ENCODE measurements around the gene DLEC1.

Gene DLEC1

DNA sequence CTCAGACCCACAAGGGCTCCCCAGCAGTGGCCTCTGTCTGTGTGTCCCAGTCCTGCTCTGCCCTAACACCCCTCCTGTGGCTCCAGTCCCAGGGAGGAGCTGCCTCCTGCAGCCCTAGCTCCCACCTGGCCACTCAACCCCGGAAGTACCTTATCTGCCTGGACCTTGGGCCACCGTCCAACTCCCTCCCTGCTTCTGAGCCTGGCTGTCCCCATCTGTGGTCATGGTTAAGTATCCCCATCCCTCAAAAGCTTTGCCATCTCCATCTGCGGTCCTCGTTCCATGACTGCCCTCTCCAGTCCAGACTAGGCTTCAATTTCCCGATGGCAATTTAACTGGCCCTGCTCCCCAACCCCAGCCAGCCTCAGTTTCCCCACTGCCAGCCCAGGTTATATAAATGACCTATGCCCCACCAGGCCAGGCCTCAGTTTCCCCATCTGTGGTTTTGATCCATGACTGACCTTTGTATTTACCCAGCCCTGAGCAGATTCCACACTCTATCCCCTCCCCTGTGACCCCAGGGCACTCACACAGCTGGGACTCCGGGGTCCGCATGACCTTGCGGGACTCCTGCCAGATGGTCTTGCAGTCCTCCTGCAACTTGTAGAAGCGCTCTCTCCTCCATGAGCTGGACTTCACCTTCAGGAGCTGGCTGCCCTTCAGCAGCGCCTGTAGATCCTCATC, 19.2 kb upstream of the DLEC1 start:
- no peaks in the 10 kb centered on the region for H3K9me3 ChIP-seq
- no peak overlapping the region for H3K4me3 ChIP-seq (ENCODE audit: low read depth, low read length)
- no peaks in the 10 kb centered on the region for H3K36me3 ChIP-seq
- DNase-seq: no peak
- no peaks in the 10 kb centered on the region for H3K27me3 ChIP-seq
- TF ChIP-seq, protein P1, sequence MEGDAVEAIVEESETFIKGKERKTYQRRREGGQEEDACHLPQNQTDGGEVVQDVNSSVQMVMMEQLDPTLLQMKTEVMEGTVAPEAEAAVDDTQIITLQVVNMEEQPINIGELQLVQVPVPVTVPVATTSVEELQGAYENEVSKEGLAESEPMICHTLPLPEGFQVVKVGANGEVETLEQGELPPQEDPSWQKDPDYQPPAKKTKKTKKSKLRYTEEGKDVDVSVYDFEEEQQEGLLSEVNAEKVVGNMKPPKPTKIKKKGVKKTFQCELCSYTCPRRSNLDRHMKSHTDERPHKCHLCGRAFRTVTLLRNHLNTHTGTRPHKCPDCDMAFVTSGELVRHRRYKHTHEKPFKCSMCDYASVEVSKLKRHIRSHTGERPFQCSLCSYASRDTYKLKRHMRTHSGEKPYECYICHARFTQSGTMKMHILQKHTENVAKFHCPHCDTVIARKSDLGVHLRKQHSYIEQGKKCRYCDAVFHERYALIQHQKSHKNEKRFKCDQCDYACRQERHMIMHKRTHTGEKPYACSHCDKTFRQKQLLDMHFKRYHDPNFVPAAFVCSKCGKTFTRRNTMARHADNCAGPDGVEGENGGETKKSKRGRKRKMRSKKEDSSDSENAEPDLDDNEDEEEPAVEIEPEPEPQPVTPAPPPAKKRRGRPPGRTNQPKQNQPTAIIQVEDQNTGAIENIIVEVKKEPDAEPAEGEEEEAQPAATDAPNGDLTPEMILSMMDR (IDR thresholded peaks at IDR 0.05; ENCODE audit: low read depth, low read length): no peak
- no peaks in the 10 kb centered on the region for H3K4me1 ChIP-seq

DNA sequence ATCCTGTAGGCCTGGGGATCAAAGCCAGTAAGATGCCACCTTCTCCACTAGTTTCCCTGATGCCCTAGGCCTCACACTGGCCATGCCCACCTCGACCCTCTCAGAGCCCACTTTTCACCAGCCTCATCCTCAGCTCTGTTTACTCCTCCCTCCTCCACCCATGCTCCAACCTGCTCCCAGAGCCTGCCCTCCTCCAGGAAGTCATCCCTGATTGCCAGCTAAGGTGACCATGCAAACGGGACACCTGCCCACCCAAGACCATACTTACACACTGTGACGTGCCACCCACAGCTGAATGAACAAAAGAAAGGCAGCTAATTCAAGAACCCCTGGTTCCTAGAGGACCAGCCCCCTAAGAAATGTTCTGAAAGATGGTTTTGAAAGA, 18.7 kb upstream of the DLEC1 start:
- Histone ChIP-seq H3K9me3 (no peaks in the 10 kb centered on the region), H3K4me1 (no peaks in the 10 kb centered on the region), H3K4me3 (ENCODE audit: low read depth, low read length) (no peak overlapping the region), H3K27me3 (no peaks in the 10 kb centered on the region), H3K36me3 (no peaks in the 10 kb centered on the region)
- TF ChIP-seq, protein P1 (IDR thresholded peaks at IDR 0.05; ENCODE audit: low read depth, low read length): no peak
- DNase-seq: no peak

DNA sequence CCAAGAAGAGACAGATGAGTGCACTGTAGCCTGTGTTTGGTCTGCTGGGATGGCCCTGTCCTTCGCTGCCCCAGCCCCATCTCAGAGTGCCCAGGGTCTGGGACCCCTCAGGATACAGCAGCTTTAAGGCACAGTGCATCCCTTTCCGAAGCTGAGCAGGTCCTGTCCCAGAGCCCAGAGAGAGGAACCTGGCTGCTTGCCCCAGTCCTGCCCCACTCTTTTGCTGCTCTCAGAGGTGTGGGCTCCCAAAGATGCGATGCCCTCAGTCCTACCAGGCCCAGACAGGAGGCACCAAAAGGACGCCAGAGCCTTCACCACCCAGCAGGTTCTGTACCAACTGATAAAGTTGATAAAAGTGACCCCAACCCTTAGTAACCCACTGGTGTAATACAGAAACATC, 17.8 kb upstream of the DLEC1 start:
- no peak for DNase-seq
- TF ChIP-seq, protein P1 (IDR thresholded peaks at IDR 0.05; ENCODE audit: low read depth, low read length): no peak

DNA sequence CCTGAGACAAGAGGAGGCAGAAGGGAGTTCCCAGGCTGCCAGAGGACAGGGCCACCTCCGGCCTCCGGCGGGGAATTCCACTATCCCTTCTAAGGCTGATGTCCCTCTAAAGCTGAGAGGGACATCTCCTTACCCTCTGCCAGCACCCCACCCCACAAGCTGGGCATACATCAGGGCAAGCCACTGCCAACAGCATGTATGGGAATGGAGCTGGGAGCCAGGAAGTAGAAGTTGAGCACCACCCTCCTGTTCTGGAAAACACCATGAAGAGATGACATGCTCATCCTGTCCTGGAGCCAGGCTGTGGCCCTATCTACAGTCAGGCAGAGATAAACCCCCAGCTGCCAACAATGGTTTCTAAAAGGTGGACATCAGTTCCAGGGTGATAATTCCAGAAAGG, 16.7 kb upstream of the DLEC1 start:
- Histone ChIP-seq H3K27me3 (no peaks in the 10 kb centered on the region), H3K9me3 (no peaks in the 10 kb centered on the region), H3K4me3 (ENCODE audit: low read depth, low read length) (no peak overlapping the region), H3K4me1 (no peaks in the 10 kb centered on the region), H3K36me3 (no peaks in the 10 kb centered on the region)
- TF ChIP-seq, protein P1 (IDR thresholded peaks at IDR 0.05; ENCODE audit: low read depth, low read length): no peak
- no peak for DNase-seq

More for the DNA sequence above, 17.8 kb upstream of the DLEC1 start:
- Histone ChIP-seq H3K27me3 (no peaks in the 10 kb centered on the region), H3K4me3 (ENCODE audit: low read depth, low read length) (no peak overlapping the region), H3K36me3 (no peaks in the 10 kb centered on the region), H3K9me3 (no peaks in the 10 kb centered on the region), H3K4me1 (no peaks in the 10 kb centered on the region)

DNA sequence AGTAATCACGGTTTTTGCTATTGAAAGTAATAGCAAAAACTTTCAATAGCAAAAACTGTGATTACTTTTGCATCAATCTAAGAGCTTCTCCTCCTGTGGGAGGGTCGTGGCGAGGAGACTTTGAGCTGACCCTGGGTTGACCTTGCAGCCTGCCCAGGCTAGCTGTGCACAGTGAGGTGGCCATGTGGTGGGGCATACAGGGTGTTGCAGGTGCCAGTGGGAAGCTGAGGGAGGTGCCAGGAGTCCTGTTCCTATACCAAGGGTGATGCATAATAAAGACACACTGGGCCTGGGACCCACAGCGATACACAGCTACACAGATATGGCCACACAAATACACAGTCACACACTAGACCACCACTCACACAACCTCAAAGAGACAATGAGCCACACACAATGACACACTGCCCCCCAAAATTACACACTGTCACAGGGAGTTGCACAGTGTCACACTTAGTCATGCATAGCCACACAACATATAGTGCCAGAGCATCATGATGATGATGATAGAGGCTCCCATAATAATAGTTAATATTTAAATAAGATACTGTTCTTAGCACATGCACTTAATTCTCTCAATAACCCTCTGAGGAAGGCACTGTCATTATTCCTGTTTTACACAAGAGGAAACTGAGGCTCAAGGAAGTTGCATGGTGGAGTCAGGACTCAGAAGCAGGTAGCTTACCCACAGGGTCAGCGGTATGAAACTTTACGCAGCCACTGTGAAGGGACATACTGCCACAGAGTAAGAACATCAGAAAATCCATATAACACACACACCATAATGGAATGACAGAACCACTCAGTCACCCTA, 15.9 kb upstream of the DLEC1 start:
- no peaks in the 10 kb centered on the region for H3K27me3 ChIP-seq
- TF ChIP-seq, protein P1 (IDR thresholded peaks at IDR 0.05; ENCODE audit: low read depth, low read length): no peak
- no peaks in the 10 kb centered on the region for H3K36me3 ChIP-seq
- H3K9me3 ChIP-seq: no peaks in the 10 kb centered on the region
- H3K4me3 ChIP-seq (ENCODE audit: low read depth, low read length): no peak overlapping the region
- H3K4me1 ChIP-seq: no peaks in the 10 kb centered on the region
- no peak for DNase-seq

DNA sequence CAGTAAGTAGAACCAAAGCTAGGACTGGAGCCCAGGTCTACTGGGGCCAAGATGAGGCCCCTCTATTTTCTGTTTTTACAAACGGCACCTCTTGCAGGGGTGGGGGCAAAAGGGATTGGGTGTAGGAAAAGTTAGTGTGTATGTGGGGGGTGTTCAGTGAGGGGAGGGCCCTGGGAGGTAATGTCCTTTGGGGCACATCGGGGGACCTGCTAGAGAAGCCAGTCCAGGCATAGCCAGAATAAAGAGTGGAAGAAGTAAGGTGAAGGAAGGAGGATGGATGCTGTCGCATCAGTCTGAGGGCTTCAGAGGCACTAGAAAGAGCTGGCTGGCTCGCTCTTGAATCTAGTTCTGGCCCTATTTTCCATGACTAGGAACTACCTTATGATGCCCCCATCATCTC, 12.2 kb upstream of the DLEC1 start:
- H3K4me3 ChIP-seq (ENCODE audit: low read depth, low read length): no peak overlapping the region
- no peak for DNase-seq
- H3K27me3 ChIP-seq: no peaks in the 10 kb centered on the region
- H3K36me3 ChIP-seq: no peaks in the 10 kb centered on the region
- no peaks in the 10 kb centered on the region for H3K4me1 ChIP-seq
- TF ChIP-seq, protein P1 (IDR thresholded peaks at IDR 0.05; ENCODE audit: low read depth, low read length): no peak
- H3K9me3 ChIP-seq: no peaks in the 10 kb centered on the region
